Upper lobe of left lung (tissue), 4 donors: Measurements from ENCODE around the gene ATG7.

Experiments
- EP300 ChIP-seq, 4 donors: sonication (generic); formaldehyde crosslinking; IDR thresholded peaks; one replicate each; pipeline ENCODE4 v1.5.1; 2017; ENCODE audit warnings: antibody characterized with exemption in 4 of 4, control low read depth in 2 of 4
- POLR2A ChIP-seq, 4 donors: fragments of 450-650 bp; IDR thresholded peaks; one replicate each; pipeline ENCODE4 v1.5.1; 2016 to 2017; ENCODE audit warnings: antibody characterized with exemption in 4 of 4, mild to moderate bottlenecking in 2 of 4
- POLR2AphosphoS5 ChIP-seq, 2 donors: sonication (generic); formaldehyde crosslinking; IDR thresholded peaks; one replicate each; pipeline ENCODE4 v1.5.1; 2017; ENCODE audit warnings: antibody characterized with exemption in 2 of 2
- TF ChIP-seq, protein P1 (sequence below), 6 experiments: fragments of 450-650 bp in 4 of 6; fragments of 200-600 bp in 2 of 6; sonication (generic) in 2 of 6; IDR thresholded peaks; one replicate each; pipeline ENCODE4 v1.5.1; 2016 to 2019; ENCODE audit warnings: antibody characterized with exemption in 6 of 6

DNA sequence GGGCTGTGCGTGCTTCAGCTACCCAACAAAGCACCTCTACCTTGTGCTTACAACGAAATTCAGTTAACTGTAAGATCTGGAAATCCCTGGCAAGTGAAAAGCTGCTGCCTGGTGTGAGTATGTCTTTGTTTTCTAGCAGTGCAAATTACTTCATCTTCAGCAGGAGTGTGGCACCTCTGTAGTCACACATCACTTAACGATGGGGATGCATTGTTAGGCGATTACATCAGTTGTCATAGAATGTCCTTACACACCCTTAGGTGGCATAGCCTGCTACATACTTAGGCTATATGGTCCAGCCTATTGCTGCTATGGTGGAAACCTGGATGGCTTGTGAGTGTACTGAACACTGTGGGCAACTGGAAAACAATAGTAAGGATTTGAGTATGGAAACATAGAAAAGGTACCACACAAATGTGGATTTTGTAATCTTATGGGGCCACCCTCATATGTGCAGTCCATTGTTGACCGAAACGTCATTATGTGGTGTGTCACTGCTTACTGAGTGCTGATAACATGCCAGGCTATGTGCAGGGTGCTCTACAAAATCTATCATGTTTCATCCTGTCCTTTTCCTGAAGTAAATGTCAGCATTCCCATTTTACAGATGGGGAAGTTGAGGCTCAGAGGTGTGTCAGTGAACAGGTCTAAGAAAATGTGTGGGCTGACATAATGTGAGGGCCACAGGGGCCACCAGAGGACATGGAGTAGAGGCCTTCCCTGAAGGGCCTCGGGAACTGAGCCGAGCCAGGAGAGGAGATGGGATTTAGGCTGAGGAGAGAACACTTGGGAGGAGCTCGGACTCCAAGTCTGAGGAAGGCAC lies 198.0 kb downstream of the ATG7 start:
- no peak for TF ChIP-seq POLR2A (IDR thresholded peaks at IDR 0.05)
- TF ChIP-seq, protein P1, sequence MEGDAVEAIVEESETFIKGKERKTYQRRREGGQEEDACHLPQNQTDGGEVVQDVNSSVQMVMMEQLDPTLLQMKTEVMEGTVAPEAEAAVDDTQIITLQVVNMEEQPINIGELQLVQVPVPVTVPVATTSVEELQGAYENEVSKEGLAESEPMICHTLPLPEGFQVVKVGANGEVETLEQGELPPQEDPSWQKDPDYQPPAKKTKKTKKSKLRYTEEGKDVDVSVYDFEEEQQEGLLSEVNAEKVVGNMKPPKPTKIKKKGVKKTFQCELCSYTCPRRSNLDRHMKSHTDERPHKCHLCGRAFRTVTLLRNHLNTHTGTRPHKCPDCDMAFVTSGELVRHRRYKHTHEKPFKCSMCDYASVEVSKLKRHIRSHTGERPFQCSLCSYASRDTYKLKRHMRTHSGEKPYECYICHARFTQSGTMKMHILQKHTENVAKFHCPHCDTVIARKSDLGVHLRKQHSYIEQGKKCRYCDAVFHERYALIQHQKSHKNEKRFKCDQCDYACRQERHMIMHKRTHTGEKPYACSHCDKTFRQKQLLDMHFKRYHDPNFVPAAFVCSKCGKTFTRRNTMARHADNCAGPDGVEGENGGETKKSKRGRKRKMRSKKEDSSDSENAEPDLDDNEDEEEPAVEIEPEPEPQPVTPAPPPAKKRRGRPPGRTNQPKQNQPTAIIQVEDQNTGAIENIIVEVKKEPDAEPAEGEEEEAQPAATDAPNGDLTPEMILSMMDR (IDR thresholded peaks at IDR 0.05), result no peak
- no peak for TF ChIP-seq POLR2AphosphoS5 (IDR thresholded peaks at IDR 0.05)
- TF ChIP-seq EP300 (IDR thresholded peaks at IDR 0.05), result no peak
